Ectodermal cell (in vitro differentiated cells): Measurements from ENCODE around the gene ZHX3.

ENCODE experiments used
- H3K27ac ChIP-seq: 2 replicates; pipeline ENCODE4 v1.7.0; 2013; ENCODE audit warnings: mild to moderate bottlenecking, low read depth, low read length; ENCODE audit not compliant: insufficient read depth, poor library complexity, severe bottlenecking
- H3K27me3 ChIP-seq: 2 replicates; pipeline ENCODE4 v1.7.0; 2013; ENCODE audit warnings: mild to moderate bottlenecking, low read length; ENCODE audit not compliant: insufficient read depth, control insufficient read depth, poor library complexity, severe bottlenecking
- H3K36me3 ChIP-seq: one replicate; pipeline ENCODE4 v1.7.0; 2013; ENCODE audit warnings: low read length; ENCODE audit not compliant: control insufficient read depth, insufficient read depth
- H3K4me1 ChIP-seq: one replicate; pipeline ENCODE4 v1.7.0; 2013; ENCODE audit warnings: low read length; ENCODE audit not compliant: control insufficient read depth, insufficient read depth
- H3K4me3 ChIP-seq: 2 replicates; pipeline ENCODE4 v1.7.0; 2013; ENCODE audit warnings: low read depth, low read length, control low read depth; ENCODE audit not compliant: insufficient read depth
- H3K9me3 ChIP-seq: 2 replicates; pipeline ENCODE4 v1.7.0; 2013; ENCODE audit warnings: mild to moderate bottlenecking, low read length, moderate library complexity; ENCODE audit not compliant: control insufficient read depth
- WGBS, 2 experiments: methylation state at CpG; one replicate each; pipeline ENCODE4 v1.1.7; 2013; ENCODE audit warnings: missing lambda C conversion rate in 2 of 2; 5-methylcytosine and 5-hydroxymethylcytosine counted together

ZHX3 gene

DNA sequence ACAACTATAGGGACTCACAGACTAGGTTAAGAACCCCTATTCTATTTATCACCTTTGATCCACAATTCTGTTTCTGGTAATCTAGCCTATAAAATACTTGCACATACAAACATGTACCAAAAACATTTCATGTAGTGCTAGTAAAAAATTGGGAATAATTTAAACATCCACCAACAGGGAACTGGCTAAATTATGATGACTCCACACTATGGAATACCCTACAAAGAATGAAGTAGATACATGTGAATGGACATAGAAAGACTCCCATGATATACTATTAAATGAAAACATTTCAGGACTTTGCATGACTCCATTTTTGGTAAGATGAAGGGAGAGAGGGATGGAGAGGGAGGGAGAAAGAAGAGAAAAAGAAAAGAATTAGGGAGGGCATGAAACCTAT is 58.2 kb downstream of the ZHX3 start:
- H3K27me3 ChIP-seq, result no peaks in the 10 kb centered on the region
- no peaks in the 10 kb centered on the region for H3K4me1 ChIP-seq
- no peaks in the 10 kb centered on the region for H3K9me3 ChIP-seq
- H3K27ac ChIP-seq, result no peak overlapping the region
- H3K4me3 ChIP-seq, result no peak overlapping the region
- H3K36me3 ChIP-seq, result no peaks in the 10 kb centered on the region

DNA sequence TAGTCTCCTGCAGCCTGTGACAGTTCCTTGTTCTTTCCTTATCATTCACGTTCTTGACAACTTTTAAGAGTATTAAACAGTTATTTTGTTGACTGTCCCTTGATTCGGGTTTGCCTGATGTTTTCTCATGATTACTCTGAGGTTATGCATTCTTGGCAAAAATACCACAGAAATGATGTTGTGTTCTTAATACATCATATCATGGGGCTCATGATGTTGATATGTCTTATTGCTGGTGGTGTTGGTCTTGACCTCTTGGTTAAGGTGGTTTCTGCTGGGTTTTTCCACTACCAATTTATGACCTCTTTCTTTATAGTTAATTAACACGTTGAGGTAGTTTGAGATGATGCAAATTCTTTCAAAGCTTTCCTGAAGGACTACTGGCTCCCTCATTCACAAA is 59.1 kb downstream of the ZHX3 start:
- H3K4me3 ChIP-seq, result no peak overlapping the region
- H3K4me1 ChIP-seq, result no peaks in the 10 kb centered on the region
- no peaks in the 10 kb centered on the region for H3K36me3 ChIP-seq
- no peaks in the 10 kb centered on the region for H3K9me3 ChIP-seq
- H3K27me3 ChIP-seq, result no peaks in the 10 kb centered on the region
- no peak overlapping the region for H3K27ac ChIP-seq
- 87 to 91% methylated on average over 2 to 3 of the region's 3 CpGs for WGBS, 2 experiments

DNA sequence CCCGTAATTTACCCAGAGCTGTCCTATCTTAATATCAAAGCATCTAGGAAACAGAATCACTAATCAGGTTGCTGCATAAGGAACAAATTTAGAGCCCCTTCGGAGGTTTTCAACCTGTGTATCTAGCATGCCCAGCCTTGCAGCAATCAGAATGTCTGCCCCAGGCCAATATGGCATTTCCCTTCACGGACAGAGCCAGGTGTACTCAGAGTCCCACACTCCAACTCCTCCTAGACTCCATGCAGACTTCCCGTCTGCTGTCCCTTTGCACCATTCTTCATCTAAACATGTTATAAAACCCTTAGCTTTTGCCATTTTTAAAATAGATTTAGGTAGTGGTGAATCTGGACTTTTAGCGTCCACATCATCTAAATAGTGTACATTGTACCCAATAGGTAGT is 61.0 kb downstream of the ZHX3 start:
- Histone ChIP-seq H3K4me3 (no peak overlapping the region), H3K36me3 (no peaks in the 10 kb centered on the region), H3K4me1 (no peaks in the 10 kb centered on the region), H3K27ac (no peak overlapping the region), H3K27me3 (no peaks in the 10 kb centered on the region), H3K9me3 (no peaks in the 10 kb centered on the region)
- 92 to 97% methylated on average over 5 of the region's 5 CpGs for WGBS, 2 experiments

DNA sequence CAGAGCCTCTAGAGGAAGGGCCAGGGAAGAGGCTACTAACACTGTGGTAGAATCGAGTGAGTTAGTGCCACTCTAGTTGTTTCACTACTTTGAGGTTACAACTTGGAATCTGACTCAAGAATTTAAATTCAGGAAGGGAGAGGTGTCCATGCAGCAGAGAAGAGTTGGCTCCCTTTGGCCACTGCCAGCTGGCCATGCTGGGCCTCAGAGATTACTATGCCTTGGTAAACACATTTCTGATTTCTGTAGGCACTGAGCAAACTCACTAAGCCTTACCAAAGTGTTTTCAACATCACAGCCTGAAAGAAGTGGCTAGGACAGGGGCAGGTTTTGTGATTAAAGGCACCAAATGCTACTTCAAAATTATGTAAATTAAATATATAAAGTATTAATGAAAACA is 61.9 kb downstream of the ZHX3 start:
- H3K36me3 ChIP-seq, result no peaks in the 10 kb centered on the region
- H3K27ac ChIP-seq, result no peak overlapping the region
- H3K4me1 ChIP-seq, result no peaks in the 10 kb centered on the region
- no peaks in the 10 kb centered on the region for H3K9me3 ChIP-seq
- no peaks in the 10 kb centered on the region for H3K27me3 ChIP-seq
- 93 to 95% methylated on average over 1 of the region's 1 CpG for WGBS, 2 experiments
- no peak overlapping the region for H3K4me3 ChIP-seq

DNA sequence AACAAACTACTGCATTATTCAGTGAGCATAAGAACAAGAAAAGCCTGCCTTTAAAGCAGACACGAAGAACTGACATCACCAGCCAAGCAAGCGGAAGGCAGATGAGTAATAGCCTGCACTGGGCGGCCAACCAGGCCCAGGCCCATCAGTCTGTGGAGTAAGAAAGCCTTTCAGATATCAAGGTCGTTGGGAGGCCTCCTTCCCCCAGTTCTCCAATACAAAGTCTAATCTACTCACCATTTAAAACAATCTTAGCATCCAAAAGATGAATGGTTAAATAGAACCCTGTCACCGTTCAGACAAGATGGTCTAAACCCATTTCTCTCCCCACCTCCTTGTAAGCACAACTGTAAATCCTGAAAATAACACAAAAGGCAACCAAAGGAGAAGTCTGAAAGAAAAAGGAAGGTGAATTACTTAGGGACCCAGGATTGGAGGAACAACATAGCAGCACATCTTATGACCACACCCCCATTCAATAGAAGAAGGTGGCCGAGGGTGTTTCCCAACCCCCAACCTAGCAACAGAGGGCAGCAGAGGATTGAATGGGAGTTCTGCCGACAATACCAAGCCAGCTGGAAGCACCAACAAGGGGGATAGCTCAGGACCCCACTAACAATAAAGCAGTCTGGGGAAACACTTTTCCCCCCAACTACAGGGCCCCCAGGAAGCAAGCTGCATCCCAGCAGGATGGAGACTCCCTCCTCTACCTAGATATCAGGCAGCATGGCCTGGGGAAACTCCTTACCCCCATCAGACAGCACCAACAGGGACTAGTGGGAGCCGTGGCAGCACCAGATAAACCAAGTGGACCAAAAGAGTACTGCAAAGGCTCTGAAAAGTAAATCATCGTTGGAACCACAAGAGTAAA is 67.9 kb downstream of the ZHX3 start:
- Histone ChIP-seq H3K4me3 (no peak overlapping the region), H3K27me3 (peaks cover 6% of the 10 kb centered on the region), H3K27ac (peak overlapping the region; percentile 64), H3K4me1 (peaks cover 16% of the 10 kb centered on the region), H3K36me3 (no peaks in the 10 kb centered on the region), H3K9me3 (no peaks in the 10 kb centered on the region)
- 43 to 44% methylated on average over 9 of the region's 9 CpGs for WGBS, 2 experiments

DNA sequence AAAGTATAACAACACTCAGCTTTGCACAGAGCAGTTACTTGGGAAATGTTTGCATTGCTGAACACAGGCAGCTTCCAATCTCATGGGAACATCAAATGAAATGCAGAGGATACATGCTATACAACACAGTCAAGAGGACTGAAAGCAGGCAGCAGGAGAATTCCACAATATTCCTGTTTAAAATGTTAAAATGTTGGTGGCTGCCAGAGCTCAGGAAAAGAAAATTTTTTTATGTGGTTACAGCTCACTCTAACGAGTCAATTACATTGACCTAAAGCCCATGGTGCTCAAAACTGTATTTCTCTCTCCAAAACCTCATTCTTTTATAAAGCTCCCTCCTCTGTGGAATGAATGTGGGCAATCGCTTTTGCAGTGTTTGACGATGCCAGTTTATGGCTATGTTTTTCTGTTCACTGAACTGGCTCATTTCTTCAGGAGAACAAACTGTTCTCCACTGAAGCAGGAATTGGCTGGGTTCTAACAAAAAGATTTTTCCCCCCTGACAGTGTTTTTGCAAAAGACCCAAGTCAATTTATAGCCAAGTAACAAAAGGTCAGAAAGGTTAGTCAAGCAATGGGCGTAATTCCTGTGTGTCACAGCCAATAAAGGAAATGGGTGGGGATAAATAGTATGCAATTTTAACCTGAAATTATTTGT is 69.0 kb downstream of the ZHX3 start:
- Histone ChIP-seq H3K27me3 (peaks cover 14% of the 10 kb centered on the region), H3K9me3 (no peaks in the 10 kb centered on the region), H3K36me3 (no peaks in the 10 kb centered on the region), H3K4me1 (peaks cover 16% of the 10 kb centered on the region), H3K4me3 (no peak overlapping the region), H3K27ac (no peak overlapping the region)
- 82 to 92% methylated on average over 4 of the region's 4 CpGs for WGBS, 2 experiments

DNA sequence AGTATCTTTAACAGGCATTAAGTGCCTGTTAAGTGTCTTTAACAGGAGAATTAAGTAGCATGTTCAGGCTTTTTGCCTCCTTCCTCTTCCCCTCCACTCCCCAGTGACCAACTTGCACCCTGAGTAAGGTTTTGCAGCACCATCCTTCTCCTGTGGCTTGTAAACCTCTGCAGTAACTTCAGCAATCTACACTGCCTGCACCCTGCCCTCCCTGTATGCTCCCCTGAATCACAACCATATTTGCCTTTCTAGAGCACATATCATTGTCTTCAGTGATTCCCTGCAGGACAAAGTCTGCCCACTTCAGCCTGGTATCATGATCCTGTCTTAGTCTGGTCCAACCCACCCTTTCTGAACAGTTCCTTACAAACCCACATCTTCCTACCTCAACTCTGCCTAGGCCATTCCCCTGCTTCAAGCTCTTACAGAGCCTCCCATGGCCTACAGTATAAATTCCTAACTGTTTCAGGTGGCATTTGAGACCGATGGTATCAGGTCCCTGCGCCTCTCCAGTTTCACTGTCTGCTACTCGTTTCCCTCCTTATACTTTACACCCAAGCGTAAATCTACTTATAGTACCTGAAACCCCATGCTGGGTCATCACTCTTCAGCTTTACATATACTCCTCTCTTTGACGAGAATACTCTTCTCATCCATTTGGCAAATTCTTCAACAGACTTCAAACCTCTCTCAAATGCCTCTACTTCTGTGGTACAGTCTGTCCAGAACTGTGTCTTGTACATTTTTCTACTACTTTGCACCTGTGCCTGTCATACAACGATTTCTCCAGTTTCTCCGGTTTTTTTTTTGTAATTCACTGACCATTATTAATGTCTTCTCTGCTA is 69.8 kb downstream of the ZHX3 start:
- Histone ChIP-seq H3K36me3 (no peaks in the 10 kb centered on the region), H3K9me3 (no peaks in the 10 kb centered on the region), H3K4me3 (no peak overlapping the region), H3K27me3 (peaks cover 14% of the 10 kb centered on the region), H3K27ac (no peak overlapping the region), H3K4me1 (peaks cover 16% of the 10 kb centered on the region)
- 90 to 94% methylated on average over 7 of the region's 7 CpGs for WGBS, 2 experiments

DNA sequence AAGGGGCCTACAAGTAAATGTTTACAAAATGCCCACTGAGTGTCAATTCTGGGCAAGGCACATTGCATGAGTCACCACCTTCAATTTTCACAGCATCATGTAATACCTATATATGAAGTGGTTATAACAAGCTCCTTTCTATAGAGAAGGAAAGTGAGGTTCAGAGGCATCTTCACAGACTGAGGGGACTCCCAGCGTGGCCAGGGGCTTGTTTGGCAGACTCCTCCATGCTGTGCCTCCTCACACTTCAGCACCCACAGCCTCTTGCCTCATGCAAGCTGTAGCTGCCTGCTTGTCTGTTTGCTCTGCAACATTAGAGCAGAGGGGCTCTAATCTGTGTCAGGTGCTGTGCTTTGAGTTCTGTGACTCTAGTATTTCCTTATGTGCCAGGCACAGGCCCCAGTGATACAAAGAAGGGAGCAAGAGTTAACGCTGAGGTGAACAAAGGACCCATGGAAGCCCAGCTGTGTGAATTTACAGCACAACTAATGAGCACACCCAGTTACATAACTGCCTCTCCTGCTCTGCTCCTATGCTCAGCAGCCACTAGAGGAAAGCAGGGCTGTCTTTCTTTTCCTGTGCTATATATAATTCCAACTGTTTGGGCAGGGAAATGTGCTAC is 72.3 kb downstream of the ZHX3 start:
- 23 to 24% methylated on average over 2 of the region's 2 CpGs for WGBS, 2 experiments
- H3K4me1 ChIP-seq, result peaks cover 16% of the 10 kb centered on the region
- H3K9me3 ChIP-seq, result no peaks in the 10 kb centered on the region
- peaks cover 14% of the 10 kb centered on the region for H3K27me3 ChIP-seq
- H3K4me3 ChIP-seq, result no peak overlapping the region
- no peaks in the 10 kb centered on the region for H3K36me3 ChIP-seq
- peak overlapping the region; percentile 23 for H3K27ac ChIP-seq

DNA sequence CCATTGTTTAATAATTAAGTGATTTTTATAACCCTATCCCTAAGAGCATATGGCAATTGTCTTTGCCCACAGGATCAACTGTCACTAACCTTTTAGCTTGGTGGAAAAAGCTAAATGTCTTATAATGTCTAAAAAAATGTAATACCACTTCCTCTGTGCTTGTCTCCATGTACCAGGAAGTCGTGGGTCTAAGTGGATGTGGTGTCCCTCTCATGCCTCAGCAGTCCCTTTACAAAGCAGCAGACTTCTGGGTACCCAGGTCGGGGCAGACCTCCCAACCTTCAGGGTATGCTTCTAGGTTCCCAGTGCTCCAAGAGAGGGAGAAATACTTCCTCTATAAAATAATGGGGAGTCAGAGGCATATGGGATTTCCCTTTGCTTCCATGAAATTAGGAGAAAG is 74.7 kb downstream of the ZHX3 start:
- Histone ChIP-seq H3K9me3 (no peaks in the 10 kb centered on the region), H3K4me1 (peaks cover 8% of the 10 kb centered on the region), H3K36me3 (no peaks in the 10 kb centered on the region), H3K4me3 (no peak overlapping the region), H3K27ac (no peak overlapping the region), H3K27me3 (peaks cover 13% of the 10 kb centered on the region)
- WGBS, 2 experiments, result 64 to 93% methylated on average over 1 to 2 of the region's 2 CpGs
